WERI-Rb-1 (cell line): ENCODE measurements around the gene PCED1B.

Experiments
- DNase-seq: peaks from one replicate; pipeline ENCODE4 v3.0.0-alpha.2; 2020
- H3K27ac ChIP-seq: fragments of 250-450 bp; sonication (Bioruptor Pico); 2 replicates; pipeline ENCODE4 v1.5.1; 2020; ENCODE audit warnings: mild to moderate bottlenecking, moderate library complexity
- H3K27me3 ChIP-seq: fragments of 250-450 bp; sonication (Bioruptor Pico); 2 replicates; pipeline ENCODE4 v1.5.1; 2021; ENCODE audit warnings: mild to moderate bottlenecking, low read depth, moderate library complexity; ENCODE audit not compliant: insufficient read depth, severe bottlenecking
- H3K36me3 ChIP-seq: fragments of 250-450 bp; sonication (Bioruptor Pico); 2 replicates; pipeline ENCODE4 v1.5.1; 2020; ENCODE audit warnings: mild to moderate bottlenecking, moderate library complexity
- H3K4me3 ChIP-seq: 2 replicates; pipeline ENCODE4 v1.5.1; 2011; ENCODE audit warnings: low read depth, mild to moderate bottlenecking, control low read depth, low read length
- H3K9me3 ChIP-seq: fragments of 250-450 bp; sonication (Bioruptor Pico); 2 replicates; pipeline ENCODE4 v1.5.1; 2021; ENCODE audit warnings: mild to moderate bottlenecking, moderate library complexity; ENCODE audit not compliant: severe bottlenecking
- CTCF ChIP-seq: IDR thresholded peaks from 2 replicates; pipeline ENCODE4 v1.5.1; 2011; ENCODE audit warnings: low read depth, mild to moderate bottlenecking, control low read depth, inconsistent platforms, low read length

The PCED1B gene

GRCh38 chr12:47100160-47100559 lies 20.7 kb downstream of the PCED1B start:
- H3K27ac ChIP-seq: no peak overlapping the region
- H3K9me3 ChIP-seq: no peaks in the 10 kb centered on the region
- TF ChIP-seq CTCF: no peak
- peaks cover 47% of the 10 kb centered on the region for H3K27me3 ChIP-seq
- H3K4me3 ChIP-seq: no peak overlapping the region
- no peaks in the 10 kb centered on the region for H3K36me3 ChIP-seq
- no peak for DNase-seq

GRCh38 chr12:47102406-47102805 lies 23.0 kb downstream of the PCED1B start:
- Histone ChIP-seq H3K9me3 (no peaks in the 10 kb centered on the region), H3K27me3 (peaks cover 58% of the 10 kb centered on the region), H3K36me3 (no peaks in the 10 kb centered on the region), H3K27ac (no peak overlapping the region), H3K4me3 (no peak overlapping the region)
- DNase-seq: no peak
- no peak for TF ChIP-seq CTCF

GRCh38 chr12:47102845-47103651 lies 23.6 kb downstream of the PCED1B start:
- H3K36me3 ChIP-seq: no peaks in the 10 kb centered on the region
- no peak for DNase-seq
- H3K27me3 ChIP-seq: peaks cover 61% of the 10 kb centered on the region
- no peaks in the 10 kb centered on the region for H3K9me3 ChIP-seq
- no peak overlapping the region for H3K27ac ChIP-seq
- TF ChIP-seq CTCF: no peak
- H3K4me3 ChIP-seq: no peak overlapping the region

DNA sequence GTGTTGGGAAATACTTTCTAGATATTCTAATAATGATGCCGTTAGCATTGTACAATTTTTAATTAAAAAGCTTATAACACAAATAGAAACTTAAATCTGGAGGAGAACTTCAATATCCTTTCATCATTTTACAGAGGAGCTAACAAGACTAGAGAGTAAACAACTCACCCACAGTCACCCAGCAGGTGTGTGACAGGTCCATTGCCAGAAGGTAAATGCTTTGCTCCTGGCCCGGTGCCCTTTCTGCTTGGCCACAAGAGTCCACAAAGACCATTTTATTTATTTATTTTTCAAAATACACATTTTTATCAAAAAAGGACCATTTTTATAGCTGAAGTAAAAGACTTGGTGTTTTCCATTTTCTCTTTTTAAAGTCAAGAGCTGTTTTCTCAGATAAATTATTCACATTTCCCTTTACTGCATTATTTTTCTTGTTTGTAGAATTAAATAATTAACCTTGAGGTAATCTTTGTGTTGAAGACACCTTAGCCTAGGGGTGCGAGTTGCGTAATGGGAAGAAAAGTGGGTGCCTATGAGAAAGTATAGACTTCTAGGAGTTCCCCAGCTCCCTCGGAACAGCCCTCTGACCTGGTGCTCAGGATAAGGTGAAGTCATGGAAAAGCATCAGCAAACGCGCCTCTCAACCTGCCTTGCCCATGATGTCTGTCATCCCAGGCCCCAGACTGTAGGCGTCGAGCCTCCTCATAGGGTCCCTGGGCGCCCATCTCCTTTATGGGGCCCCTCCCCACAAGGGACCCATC lies 26.7 kb downstream of the PCED1B start:
- Histone ChIP-seq H3K9me3 (no peaks in the 10 kb centered on the region), H3K4me3 (no peak overlapping the region), H3K27me3 (peaks cover 54% of the 10 kb centered on the region), H3K27ac (no peak overlapping the region), H3K36me3 (no peaks in the 10 kb centered on the region)
- no peak for TF ChIP-seq CTCF
- no peak for DNase-seq

DNA sequence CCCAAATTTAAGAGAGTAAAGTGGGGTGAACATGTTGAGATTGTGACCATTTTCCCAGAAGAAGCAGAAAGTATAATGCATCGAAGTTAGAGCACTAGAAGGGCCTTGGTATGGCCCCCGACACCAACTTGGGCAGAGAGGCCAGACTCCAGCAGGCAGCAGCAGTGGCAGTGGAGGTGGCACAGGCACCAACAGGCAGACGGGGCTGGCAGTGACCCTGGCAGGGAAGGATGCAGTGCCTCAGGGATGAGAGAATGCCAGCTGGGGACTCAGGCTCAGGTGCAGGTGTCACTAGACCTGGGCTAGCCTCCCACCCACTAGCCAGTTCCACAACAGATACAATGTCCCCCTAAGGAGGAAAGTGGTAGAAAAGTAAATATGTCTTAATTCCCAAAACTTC lies 28.0 kb downstream of the PCED1B start:
- no peak for TF ChIP-seq CTCF
- no peak overlapping the region for H3K4me3 ChIP-seq
- no peaks in the 10 kb centered on the region for H3K36me3 ChIP-seq
- no peaks in the 10 kb centered on the region for H3K9me3 ChIP-seq
- no peak for DNase-seq
- H3K27ac ChIP-seq: no peak overlapping the region
- H3K27me3 ChIP-seq: peaks cover 45% of the 10 kb centered on the region
